OCI-LY1 (cell line): Measurements from ENCODE around the gene GIGYF2.

ENCODE experiments used
- H2AFZ ChIP-seq: fragments of 200-600 bp; sonication (generic), shearing (Covaris generic); 2 replicates; pipeline ENCODE4 v1.6.0; 2014; ENCODE audit warnings: antibody characterized with exemption, mild to moderate bottlenecking, low read length
- H3F3A ChIP-seq: fragments of 200-600 bp; sonication (generic), shearing (Covaris generic); 2 replicates; pipeline ENCODE4 v1.6.0; 2014; ENCODE audit warnings: mild to moderate bottlenecking, antibody characterized with exemption, low read length, moderate library complexity; ENCODE audit not compliant: insufficient read depth
- H3K27ac ChIP-seq: fragments of 200-600 bp; sonication (generic); 2 replicates; pipeline ENCODE4 v1.5.1; 2014; ENCODE audit warnings: low read length, mixed run types, mild to moderate bottlenecking, low read depth; ENCODE audit not compliant: poor library complexity, severe bottlenecking
- H3K27me3 ChIP-seq: fragments of 200-600 bp; sonication (generic); 2 replicates; pipeline ENCODE4 v1.6.0; 2014; ENCODE audit warnings: antibody characterized with exemption, mild to moderate bottlenecking, low read length, moderate library complexity; ENCODE audit not compliant: insufficient read depth
- H3K36me3 ChIP-seq: fragments of 200-600 bp; sonication (generic); 2 replicates; pipeline ENCODE4 v1.6.1; 2014; ENCODE audit warnings: mild to moderate bottlenecking, antibody characterized with exemption, low read length, moderate library complexity, mixed read lengths; ENCODE audit not compliant: insufficient read depth
- H3K4me1 ChIP-seq: fragments of 200-600 bp; sonication (generic); 2 replicates; pipeline ENCODE4 v1.5.1; 2014; ENCODE audit warnings: mild to moderate bottlenecking, low read length, moderate library complexity; ENCODE audit not compliant: insufficient read depth, severe bottlenecking
- H3K4me2 ChIP-seq: fragments of 200-600 bp; sonication (generic), shearing (Covaris generic); 2 replicates; pipeline ENCODE4 v1.6.1; 2014; ENCODE audit warnings: low read length
- H3K4me3 ChIP-seq: fragments of 200-600 bp; sonication (generic); 2 replicates; pipeline ENCODE4 v1.5.1; 2014; ENCODE audit warnings: low read length, low read depth, mild to moderate bottlenecking, mixed read lengths; ENCODE audit not compliant: poor library complexity, severe bottlenecking
- H3K79me2 ChIP-seq: fragments of 200-600 bp; shearing (Covaris generic); 2 replicates; pipeline ENCODE4 v1.6.1; 2016; ENCODE audit warnings: mixed run types, low read length, mixed read lengths; ENCODE audit not compliant: insufficient read depth
- H3K9ac ChIP-seq: fragments of 200-600 bp; sonication (generic), shearing (Covaris generic); 2 replicates; pipeline ENCODE4 v1.6.1; 2014; ENCODE audit warnings: mild to moderate bottlenecking, low read length, mixed read lengths
- H3K9me2 ChIP-seq: fragments of 200-600 bp; sonication (generic), shearing (Covaris generic); 2 replicates; pipeline ENCODE4 v1.6.1; 2014; ENCODE audit warnings: low read depth, mild to moderate bottlenecking, low read length, mixed read lengths
- H3K9me3 ChIP-seq: fragments of 200-600 bp; shearing (Covaris generic); 2 replicates; pipeline ENCODE4 v1.6.1; 2014; ENCODE audit warnings: low read length, mixed read lengths
- H4K20me1 ChIP-seq: fragments of 200-600 bp; sonication (generic), shearing (Covaris generic); 2 replicates; pipeline ENCODE4 v1.6.0; 2016; ENCODE audit warnings: mild to moderate bottlenecking, low read length; ENCODE audit not compliant: insufficient read depth
- EZH2 ChIP-seq: fragments of 200-600 bp; sonication (generic), shearing (Covaris generic); IDR thresholded peaks from 2 replicates; pipeline ENCODE4 v1.8.0; 2017; ENCODE audit warnings: borderline replicate concordance, mixed run types, mild to moderate bottlenecking, antibody characterized with exemption, low read length, moderate library complexity, mixed read lengths
- TF ChIP-seq, protein P1 (sequence below): fragments of 200-600 bp; sonication (generic), shearing (Covaris generic); IDR thresholded peaks from 2 replicates; pipeline ENCODE4 v1.5.1; 2017; ENCODE audit warnings: mild to moderate bottlenecking, antibody characterized with exemption, low read length, moderate library complexity, mixed read lengths

Gene GIGYF2

DNA sequence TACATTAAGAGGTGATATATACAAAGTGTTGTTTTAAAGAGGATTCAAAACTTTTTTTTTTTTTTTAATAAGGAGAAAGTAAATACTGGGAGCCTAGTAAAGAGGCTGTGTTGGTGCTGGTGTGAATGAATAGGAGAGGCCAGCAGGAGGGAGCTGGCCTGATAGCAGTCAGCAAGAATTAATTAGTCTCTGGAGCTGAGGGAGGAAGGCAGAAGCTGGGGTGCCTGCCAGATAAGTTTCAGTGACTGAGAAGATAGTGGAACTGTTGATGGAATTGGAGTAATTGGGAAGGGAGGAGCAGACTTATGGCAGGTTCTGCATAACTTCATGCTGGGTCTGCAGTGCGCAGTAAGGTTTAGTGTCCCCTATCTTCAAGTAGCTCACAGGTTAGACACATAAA, 136.7 kb downstream of the GIGYF2 start:
- Histone ChIP-seq H3K36me3 (peaks cover 58% of the 10 kb centered on the region; the same call in 1 of the 2 replicates), H3K4me1 (peaks cover 22% of the 10 kb centered on the region), H4K20me1 (no peaks in the 10 kb centered on the region), H3F3A (no peaks in the 10 kb centered on the region), H3K79me2 (no peaks in the 10 kb centered on the region), H3K4me2 (no peak overlapping the region), H3K9me3 (no peaks in the 10 kb centered on the region), H3K4me3 (no peak overlapping the region), H3K27ac (no peak overlapping the region), H3K9ac (no peak overlapping the region), H3K9me2 (no peaks in the 10 kb centered on the region), H3K27me3 (no peaks in the 10 kb centered on the region), H2AFZ (no peak overlapping the region)
- TF ChIP-seq, protein P1, sequence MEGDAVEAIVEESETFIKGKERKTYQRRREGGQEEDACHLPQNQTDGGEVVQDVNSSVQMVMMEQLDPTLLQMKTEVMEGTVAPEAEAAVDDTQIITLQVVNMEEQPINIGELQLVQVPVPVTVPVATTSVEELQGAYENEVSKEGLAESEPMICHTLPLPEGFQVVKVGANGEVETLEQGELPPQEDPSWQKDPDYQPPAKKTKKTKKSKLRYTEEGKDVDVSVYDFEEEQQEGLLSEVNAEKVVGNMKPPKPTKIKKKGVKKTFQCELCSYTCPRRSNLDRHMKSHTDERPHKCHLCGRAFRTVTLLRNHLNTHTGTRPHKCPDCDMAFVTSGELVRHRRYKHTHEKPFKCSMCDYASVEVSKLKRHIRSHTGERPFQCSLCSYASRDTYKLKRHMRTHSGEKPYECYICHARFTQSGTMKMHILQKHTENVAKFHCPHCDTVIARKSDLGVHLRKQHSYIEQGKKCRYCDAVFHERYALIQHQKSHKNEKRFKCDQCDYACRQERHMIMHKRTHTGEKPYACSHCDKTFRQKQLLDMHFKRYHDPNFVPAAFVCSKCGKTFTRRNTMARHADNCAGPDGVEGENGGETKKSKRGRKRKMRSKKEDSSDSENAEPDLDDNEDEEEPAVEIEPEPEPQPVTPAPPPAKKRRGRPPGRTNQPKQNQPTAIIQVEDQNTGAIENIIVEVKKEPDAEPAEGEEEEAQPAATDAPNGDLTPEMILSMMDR: no peak
- TF ChIP-seq EZH2: no peak

DNA sequence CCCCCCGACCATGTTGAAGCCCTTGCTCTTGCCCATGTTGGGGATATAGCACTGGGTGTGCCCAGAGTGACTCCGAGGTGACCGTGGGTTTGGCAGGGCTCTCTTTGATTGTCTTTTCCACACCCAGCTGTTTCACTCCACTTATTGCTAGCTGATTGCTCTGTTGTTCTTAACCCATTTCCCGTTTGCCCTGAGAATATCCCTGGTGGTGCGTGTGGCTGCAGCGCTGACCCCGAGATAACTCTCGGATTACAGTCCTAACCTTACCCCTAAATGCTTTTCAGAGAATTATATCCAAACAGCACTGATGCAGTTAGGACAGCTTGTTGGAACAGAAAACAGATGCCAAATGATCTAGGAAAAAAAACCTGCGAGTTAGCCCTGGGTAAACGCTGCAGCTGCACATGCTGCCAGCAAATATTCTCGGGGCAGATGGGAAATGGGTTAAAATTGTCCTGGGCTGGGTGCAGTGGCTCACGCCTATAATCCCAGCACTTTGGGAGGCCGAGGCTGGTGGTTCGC, 138.6 kb downstream of the GIGYF2 start:
- Histone ChIP-seq H3K9ac (no peak overlapping the region), H3K79me2 (no peaks in the 10 kb centered on the region), H3K27me3 (no peaks in the 10 kb centered on the region), H3K9me2 (no peaks in the 10 kb centered on the region), H3K4me1 (peaks cover 37% of the 10 kb centered on the region), H2AFZ (no peak overlapping the region), H3K27ac (no peak overlapping the region), H3F3A (no peaks in the 10 kb centered on the region), H3K9me3 (no peaks in the 10 kb centered on the region), H3K4me2 (no peak overlapping the region), H4K20me1 (no peaks in the 10 kb centered on the region), H3K36me3 (peaks cover 66% of the 10 kb centered on the region; the same call in 1 of the 2 replicates), H3K4me3 (no peak overlapping the region)
- no peak for TF ChIP-seq EZH2

DNA sequence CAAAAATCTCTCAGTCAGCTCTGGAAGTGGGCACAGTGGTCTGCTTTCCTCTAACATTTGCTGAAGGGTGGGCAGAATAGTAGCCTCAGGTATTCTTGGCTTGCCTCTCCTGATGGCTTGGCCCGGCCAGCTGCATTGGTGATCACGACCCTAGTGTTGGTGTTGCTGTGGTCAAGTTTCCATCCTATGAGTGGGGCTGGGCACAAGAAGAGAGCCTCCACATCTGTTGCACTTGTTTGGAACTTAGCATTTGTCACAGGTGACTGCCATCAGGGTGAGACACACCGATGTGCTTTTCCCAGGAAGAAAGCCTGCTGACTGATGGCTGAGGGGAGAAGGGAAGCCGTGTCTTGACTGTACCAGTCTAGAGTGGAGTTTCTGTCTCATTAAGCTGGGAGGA, 139.8 kb downstream of the GIGYF2 start:
- H3F3A ChIP-seq: no peaks in the 10 kb centered on the region

More for the DNA sequence above, 139.8 kb downstream of the GIGYF2 start:
- Histone ChIP-seq H3K27me3 (no peaks in the 10 kb centered on the region), H3K9me2 (no peaks in the 10 kb centered on the region), H3K79me2 (no peaks in the 10 kb centered on the region), H3K9me3 (no peaks in the 10 kb centered on the region), H3K4me1 (peaks cover 37% of the 10 kb centered on the region), H2AFZ (no peak overlapping the region), H3K4me3 (no peak overlapping the region), H4K20me1 (no peaks in the 10 kb centered on the region), H3K27ac (peak overlapping the region; percentile 25), H3K36me3 (peaks cover 61% of the 10 kb centered on the region; the same call in 1 of the 2 replicates), H3K4me2 (no peak overlapping the region), H3K9ac (no peak overlapping the region)
- TF ChIP-seq, protein P1: no peak
- no peak for TF ChIP-seq EZH2
